GM21717 (cell line): Measurements from ENCODE around the gene TIPIN.
"Not testable (repeated sequence)": the region's sequence is repeated elsewhere in the genome, so short reads cannot be mapped to it uniquely, and the experiment has no call there.

ENCODE experiments used
- ATAC-seq: cut with Tn5 transposase; IDR thresholded peaks from one replicate; pipeline ENCODE4 v1.9.1; 2021; ENCODE audit warnings: mild to moderate bottlenecking, moderate library complexity; ENCODE audit not compliant: unreplicated experiment

TIPIN gene

DNA sequence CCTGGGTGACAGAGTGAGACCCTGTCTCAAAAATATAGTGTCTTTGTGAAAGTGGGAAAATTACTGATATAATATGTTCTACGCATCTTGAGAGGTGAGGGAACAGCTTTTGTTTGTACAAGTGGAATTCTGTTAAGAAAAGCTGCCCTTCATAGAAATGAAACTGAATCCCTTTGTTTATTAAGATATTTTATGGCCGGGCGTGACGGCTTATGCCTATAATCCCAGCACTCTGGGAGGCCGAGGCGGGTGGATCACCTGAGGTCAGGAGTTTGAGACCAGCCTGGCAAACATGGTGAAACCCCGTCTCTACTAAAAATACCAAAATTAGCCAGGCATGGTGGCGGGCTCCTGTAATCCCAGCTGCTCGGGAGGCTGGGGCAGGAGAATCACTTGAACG is 52.1 kb downstream of the TIPIN start:
- not testable (repeated sequence) for ATAC-seq

DNA sequence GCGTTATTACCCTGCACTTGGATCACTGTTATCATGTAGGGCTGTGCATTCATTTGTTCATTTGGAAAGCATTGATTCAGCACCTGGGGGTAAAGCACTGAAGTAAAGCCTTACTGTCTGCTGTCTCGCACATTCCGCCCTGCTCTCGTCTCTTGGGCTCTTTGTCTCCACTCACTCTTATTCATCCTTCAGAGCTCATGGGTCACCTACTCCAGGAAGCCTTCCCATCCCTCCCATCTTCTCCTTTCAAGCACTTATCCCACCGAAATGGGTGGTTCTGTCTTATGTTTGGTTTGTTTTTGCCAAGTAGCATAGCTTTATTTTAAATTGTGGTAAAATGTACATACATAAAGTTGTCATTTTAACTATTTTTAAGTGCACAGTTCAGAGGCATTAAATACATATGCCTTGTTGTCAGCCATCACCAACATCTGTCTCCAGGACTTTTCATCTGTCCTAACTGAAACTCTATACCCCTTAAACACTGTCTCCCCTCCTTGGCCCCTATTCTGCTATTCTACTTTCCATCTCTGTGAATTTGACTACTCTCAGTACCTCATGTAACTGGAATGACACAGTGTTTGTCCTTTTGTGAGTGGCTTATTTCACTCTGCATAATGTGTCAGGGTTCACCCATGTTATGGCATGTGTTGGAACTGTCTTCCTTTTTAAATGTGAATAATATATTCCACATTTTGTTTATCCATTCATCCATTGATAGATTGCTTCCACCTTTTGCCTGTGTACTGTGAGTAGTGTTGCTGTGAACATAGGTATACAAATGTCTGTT is 53.8 kb downstream of the TIPIN start:
- no peak for ATAC-seq

DNA sequence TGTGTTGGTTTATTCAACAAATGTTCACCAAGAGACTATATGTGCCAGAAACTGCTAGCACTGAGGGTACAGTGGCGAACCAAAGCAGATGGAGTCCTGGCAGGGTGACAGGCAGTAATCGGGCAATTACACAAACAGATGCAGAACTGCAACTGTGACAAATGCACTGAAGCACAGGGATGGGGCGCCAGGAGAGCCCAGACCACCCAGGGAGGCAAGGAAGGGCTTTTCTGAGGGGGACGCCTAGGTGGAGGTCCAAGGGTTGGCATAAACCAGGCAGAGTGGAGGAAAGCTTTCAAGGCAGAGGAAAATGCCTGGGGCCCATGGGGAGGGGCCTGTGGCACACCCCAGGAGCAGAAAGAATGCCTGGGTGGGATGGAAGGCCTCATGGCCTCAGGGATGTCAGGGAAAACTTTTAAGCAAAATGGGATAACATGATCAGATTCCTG is 57.7 kb downstream of the TIPIN start:
- no peak for ATAC-seq

DNA sequence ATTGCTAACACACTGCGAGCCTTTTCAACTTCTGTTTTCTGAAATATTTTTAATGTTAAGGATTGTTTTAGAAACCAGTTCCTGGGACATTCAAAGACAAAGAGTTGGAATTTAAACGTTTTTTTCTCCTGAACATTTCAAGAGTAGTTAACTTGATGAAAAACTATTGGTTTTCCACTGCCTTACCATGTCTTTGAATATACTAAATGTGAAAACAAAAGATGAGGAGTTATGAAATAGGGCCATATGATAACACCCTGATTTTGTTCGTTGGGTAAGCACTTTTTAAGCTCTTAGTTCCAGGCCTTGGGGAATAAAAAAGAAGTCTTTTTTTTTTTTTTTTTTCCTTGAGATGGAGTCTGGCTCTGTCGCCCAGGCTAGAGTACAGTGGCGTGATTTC is 60.3 kb downstream of the TIPIN start:
- ATAC-seq, result no peak

DNA sequence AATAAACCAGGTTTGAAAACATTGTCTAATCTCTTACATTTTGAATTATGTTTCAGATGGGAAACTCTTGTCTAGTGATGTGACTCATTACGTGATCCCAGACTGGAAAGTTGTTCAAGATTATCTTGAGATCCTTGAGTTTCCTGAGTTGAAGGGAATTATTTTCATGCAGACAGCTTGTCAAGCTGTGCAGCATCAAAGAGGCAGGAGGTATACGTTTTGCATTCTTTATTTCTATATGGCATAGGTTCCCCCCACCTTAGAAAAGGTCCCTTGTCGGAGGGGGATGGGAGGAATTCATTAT is 61.6 kb downstream of the TIPIN start:
- no peak for ATAC-seq

DNA sequence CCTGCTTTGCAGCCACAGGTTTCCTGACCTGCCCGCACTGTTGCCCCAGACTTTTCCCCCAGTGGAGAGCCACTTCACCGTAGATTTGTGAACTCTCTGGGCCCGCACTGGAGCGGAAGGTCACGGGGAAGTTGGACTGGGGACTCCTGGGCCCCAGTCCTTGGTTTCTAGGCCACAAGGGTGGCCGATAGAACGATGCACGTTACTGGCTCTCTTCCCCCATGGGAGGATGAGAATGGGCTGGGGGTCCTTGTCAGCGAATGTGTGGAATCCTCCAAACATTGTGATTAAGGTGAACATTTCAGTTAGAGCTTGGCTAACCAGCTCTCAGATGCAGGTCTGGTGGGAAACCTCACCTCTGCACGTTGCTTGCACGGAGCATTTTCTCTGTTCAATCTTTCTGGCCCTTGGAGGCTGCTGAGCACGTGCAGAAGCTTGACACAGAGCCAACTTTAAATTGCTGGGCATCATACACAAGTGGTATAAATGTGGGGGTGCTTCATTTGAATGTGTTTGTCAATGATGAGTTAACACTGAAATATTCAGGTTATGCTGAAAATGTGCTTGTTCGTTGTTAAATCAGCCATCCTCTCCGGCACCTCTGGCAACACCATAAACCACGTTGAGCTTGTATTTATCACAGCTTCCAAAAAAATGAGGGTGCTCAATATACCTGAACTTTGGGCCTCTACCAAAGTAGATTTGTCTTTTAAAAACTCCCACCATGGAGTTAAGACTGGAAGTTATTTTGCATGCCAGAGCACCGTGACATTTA is 62.1 kb downstream of the TIPIN start:
- no peak for ATAC-seq

DNA sequence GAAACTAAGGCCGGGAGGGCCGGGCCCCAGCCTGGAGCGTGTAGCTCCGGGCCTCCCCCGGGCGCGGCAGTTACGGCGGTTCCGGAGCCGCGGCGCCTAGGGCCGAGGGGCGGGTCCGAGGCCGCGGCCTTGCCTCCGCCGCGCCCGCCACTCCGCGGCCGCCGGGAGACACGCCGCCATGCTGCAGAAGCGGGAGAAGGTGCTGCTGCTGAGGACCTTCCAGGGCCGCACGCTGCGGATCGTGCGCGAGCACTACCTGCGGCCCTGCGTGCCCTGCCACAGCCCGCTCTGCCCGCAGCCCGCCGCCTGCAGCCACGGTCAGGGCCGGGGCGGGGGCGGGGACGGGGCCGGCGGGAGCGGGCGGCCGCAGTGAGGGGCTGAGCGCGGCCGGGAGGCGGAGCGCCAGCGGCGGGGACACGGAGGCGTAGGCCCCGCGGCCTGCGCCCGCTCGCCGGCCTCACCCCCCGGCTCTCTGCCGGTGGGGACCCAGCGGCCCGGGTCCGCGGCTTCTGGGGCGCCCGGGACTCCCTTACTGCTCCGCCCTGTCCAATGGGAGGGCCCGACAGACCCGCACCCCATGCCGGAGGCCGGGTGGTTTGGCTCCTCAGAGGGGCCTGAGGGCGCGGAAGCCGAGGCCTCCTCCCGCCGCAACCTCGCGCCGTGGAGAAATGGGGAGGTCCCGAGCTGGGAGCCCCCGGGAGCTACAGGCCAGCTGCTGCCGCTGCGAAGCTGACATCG is 62.9 kb downstream of the TIPIN start, which contains the start of gene DIS3L:
Gene DIS3L (plus strand): TSS at position 150 of the 738 bp plus-strand sequence. CDS start 29 bp downstream, at position 179.
- ATAC-seq, result peak; percentile 64

DNA sequence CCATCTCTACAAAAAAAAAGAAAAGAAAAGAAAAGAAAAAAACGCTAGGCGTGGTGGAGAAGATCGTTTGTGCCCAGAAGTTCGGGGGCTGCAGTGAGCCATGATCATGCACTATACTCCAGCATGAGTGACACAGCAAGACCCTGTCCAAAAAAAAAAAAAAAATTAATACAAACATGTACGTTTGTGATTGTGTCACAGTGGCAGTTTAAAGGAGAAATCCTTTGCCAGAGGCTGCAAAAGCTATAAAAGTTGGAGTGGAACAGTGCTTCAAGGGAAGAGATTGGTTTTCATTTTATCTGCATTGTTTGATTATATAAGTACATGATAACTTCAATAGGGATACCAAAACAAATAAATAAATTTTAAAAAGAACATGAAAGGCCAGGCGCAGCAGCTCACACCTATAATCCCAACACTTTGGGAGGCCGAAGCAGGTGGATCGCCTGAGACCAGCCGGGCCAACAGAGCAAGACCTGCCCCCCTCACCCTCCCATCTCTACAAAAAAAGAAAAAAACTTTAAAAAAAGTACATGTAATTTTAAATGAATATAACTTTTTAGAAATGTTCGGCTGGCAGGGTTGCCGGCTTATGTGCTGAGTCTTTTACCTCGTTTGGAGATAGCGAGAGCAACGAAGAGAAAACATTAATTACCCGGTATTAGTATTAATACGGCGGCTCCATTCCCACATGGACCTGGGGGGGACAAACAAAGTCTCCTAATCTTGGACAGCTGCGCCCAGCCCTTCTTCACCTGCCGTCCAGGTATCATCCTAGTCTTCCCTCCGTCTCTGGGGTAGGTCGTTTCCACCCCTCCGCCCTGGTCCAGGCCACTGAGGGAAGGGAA is 63.7 kb downstream of the TIPIN start:
- peak; percentile 9 for ATAC-seq

DNA sequence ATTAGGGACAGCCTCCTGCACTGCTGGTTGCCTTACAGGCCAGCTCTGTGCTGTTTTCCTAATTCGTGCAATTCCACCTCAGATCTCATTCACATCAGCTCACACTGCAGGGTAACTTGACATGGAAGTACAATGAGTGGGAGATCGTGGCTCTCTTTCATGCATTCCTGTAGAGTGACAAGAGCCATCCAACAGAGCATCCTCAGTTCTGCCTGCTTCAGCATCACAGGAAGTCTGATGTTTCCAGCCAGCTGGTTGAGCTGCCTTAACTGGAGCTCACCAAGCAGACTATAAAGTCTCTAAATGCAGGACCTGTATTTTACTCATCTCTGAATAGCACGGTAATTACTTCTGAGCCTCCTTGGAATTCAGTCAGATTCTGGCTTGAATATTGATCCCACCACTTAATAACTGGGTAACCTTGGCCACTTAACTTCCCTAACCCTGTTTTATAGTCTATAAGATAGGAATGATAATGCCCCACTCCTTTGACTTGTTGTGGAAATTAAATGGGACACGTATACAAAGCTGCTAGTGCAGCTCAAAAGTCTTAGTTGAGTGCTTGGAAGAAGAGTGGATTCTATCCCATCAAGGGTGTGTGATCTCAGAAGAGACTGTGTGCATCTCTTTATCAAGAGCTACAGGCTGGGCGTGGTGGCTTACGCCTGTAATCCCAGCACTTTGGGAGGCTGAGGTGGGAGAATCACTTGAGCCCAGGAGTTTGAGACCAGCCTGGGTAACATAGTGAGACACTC is 64.5 kb downstream of the TIPIN start:
- no peak for ATAC-seq

DNA sequence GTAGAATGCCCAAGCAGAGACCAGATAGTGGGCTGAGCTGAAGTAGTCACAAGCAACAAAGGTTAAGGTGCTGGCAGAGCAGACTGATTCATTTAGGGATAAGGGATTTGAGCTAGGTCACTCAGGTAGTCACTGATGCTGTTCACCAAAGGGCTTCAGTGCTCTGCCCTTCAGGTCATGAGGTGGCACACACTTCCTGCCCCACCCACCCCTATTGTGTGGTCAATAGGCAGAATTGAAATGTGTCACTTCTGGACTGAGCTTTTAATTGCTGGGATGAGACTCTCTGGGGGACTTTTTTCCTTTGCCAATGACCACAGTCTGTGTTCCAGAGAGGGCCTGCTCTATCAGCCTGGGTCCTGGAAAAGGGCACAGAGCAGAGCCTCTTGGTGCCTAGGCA is 66.0 kb downstream of the TIPIN start:
- ATAC-seq, result no peak

DNA sequence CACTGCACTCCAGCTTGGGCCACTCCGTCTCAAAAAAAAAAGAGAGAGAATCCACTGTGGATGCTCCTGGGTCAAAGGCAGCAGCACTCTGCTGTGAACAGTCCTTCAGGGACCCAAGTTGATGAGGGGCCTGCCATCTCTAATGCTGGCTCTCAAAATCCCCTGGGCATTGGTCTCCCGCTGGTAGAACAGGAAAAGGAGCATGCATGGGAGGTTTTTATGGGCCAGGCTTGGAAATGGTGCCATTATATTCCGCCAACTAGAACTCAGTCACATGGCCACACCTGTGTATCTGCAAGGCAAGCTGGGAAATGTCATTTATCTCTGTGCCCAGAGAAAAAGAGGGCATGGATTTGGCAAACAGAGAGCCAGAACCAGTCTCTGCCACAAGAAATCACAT is 66.5 kb downstream of the TIPIN start:
- ATAC-seq, result no peak

DNA sequence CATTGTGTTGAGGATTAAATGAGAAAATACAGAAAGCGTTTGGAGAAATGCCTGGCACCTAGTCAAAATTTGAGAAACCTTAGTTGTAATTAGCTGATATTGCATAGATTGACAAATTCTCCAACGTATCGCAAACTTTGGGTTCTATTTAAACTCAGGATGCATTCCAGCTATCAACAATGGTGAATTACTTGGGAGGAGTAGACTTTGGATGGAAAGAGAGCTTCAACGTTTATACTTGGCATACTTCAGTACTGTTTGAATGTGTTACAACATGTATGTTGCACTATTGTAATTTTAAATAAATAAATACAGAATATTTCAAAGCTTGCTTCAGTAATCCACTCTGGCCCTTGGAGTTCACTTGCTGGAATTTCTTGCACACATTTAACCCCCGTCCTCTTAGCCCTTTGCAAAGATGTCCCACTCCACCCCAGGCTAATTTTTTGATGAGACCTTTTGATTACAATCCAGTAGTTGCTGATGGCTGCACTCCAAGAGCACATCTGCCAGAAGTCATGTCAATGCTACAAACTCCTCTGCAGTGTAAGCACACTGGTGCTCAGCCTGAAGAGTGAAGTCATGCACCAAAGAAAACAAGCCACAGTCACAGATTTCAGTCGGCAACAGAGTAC is 67.8 kb downstream of the TIPIN start:
- ATAC-seq, result no peak

DNA sequence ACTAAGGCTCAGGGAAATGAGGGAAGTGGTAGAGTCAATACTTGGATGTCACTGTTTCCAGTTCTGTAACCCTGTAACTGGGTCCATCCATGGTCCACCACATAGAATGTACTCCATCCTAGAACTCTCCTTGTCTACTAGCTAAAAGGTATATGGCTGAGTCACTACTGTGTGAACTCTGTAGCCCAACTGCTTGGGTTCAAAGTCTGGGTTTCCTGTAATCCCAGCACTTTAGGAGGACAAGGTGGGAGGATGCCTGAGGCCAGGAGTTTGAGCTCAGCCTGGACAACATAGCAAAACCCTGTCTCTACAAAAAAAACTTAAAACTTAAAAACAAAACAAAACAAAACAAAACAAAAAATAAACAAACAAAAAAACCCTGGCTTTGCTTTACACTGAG is 68.4 kb downstream of the TIPIN start:
- no peak for ATAC-seq

DNA sequence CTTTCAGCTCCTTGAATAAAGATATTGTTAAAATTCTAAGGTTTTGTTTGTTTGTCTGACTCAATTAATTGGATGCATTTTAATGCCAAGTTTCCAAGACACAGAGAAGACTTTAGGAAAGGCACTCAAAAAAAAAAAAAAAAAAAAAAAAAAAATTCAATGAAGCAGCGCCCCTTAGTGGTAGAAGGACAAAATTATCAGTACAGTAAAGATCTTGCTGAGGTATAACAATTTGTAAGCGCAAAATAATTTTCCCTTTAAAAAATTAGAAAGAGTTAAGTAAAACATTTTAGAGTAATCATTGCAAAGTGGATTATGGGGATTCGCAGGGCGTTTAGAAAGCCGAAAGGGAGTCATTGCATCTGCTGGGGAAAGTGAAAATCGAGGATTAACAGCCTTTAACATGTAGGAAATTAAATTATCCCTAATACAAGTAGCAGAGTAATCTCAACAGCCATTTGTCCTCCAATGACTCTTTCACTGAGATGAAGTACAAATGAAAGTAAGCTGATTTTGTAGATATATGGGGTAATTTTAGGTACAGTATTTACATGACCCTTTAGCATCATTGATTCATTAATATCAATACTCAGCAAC is 68.9 kb downstream of the TIPIN start:
- no peak for ATAC-seq
